Raji (cell line): ENCODE results near the gene KPNA6.

Experiments
- POLR2A ChIP-seq: IDR thresholded peaks from 2 replicates; pipeline ENCODE4 v1.6.1; 2011; ENCODE audit warnings: low read depth, low read length, control low read depth; ENCODE audit not compliant: insufficient read depth

Gene KPNA6

DNA sequence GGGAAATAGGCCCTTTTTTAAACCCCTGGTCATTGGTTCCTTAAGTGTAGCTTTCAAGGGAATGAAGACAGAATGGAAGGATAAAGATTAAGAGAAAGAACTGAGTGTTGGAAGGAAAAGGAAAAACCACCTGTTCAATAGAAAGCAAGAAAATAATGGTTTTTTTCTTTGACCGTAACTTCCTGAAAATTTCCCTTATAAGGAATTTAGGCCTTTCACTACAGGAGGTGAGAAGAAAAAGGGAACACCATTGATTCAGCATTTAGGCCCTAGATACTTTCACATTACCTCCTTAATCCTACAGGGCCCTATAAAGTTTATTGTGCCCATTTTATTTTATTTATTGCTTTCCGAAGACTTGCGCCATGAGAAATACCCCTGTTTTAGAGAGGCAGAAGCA, 18.9 kb downstream of the KPNA6 start:
- TF ChIP-seq POLR2A = no peak

DNA sequence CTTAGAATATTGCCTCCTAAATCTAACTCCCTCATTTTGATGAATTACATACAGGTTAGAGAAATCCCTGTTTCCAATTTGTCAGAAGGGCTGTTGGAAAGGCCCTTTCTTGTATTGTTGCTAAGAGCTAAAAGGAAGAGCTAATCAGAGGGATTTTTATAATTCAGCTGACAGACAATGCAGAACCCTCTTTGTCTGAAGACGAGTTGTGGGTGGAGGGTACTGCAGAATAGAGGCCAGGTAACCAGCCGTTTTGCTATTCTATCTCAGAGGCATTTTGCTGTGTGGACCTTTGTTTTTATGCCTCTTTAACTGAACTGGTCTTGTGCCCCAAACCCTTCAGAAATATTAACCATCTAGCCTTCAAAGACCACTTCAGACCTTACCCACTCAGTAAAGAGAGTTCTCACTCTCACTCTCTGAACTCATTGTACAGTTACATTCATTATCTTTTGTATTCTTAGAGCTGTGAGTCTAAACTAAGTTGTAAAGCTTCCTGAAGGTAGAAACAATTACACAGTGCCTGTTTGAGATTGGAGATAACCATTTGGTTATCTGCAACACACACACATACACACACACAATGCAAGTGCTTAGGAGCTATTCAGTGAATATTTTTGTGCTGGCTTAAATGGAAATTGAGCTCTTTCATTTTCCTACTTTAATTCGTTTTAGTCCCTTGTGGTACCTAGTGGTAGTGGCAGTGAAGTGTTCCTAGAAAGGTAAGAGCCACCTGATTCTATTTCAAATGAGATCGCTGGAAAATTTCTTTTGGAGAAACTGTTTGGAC, 19.7 kb downstream of the KPNA6 start:
- TF ChIP-seq POLR2A = no peak

DNA sequence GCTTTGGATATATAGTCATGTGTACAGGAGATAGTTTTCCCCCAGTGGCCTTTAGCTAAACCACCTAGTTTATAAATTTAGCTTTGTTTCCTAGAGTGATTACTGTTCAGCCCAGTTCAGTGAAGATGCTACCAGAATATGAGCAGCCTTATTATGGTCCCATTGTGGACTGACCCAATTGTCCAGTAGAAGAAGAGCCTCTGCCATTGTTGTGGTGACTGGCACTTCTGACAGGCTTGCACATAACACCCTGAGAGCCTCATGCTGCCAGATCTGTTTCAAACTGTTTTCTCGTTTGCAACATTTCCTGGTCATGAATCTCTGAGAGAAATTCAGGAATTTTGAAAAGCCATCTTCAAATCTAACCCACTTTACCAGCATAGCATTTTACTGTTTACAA, 20.6 kb downstream of the KPNA6 start:
- TF ChIP-seq POLR2A = no peak

DNA sequence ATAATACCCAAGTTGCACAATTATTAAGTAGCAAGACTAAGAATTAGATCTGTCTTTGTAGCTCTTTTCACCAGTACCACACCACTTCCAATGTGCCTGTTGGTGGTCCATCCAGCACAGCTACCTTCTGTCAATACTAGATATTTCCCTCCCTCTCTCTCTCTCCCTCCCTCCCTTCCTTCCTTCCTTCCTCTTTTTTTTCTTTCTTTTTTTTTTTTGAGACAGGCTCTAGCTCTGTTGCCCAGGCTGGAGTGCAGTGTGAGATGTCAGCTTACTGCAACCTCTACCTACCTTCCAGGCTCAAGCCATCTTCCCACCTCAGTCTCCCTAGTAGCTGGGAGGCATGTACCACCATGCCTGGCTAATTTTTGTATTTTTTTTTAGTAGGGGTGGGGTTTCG, 21.1 kb downstream of the KPNA6 start:
- TF ChIP-seq POLR2A = no peak

DNA sequence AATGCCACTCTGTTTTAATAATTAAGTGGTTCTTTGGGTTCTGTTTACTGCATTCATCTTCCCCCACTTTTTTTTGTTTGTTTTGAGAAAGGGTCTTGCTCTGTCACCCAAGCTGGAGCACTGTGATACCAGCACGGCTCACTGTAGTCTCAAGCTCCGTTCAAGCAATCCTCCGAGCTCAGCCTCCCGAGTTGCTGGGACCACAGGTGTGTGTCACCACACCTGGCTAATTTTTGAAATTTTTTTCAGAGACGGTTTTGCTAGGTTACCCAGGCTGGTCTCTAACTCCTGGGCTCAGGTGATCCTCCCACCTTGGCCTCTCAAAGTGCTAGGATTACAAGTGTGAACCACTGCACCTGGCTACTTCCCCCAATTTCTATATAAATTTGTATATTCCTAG, 29.3 kb downstream of the KPNA6 start:
- TF ChIP-seq POLR2A = no peak

DNA sequence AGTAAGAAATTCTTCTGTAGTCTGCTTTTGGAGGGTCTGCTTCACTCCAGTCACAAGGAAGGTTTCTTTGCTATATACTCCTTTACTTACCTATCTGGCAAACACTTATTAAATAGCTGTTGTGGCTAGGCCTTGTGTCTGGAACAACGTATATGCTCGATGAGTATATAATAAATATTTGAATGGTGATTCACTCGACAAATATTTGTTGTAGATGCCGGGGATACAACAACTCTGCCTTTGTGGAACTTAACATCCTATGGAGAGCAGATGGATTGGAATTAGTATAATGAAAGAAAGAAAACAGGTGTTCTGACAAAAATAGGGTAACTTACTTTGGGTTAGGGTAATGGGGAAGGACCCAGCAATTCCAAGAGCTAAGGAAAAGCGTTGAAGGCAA, 31.1 kb downstream of the KPNA6 start:
- TF ChIP-seq POLR2A = no peak

DNA sequence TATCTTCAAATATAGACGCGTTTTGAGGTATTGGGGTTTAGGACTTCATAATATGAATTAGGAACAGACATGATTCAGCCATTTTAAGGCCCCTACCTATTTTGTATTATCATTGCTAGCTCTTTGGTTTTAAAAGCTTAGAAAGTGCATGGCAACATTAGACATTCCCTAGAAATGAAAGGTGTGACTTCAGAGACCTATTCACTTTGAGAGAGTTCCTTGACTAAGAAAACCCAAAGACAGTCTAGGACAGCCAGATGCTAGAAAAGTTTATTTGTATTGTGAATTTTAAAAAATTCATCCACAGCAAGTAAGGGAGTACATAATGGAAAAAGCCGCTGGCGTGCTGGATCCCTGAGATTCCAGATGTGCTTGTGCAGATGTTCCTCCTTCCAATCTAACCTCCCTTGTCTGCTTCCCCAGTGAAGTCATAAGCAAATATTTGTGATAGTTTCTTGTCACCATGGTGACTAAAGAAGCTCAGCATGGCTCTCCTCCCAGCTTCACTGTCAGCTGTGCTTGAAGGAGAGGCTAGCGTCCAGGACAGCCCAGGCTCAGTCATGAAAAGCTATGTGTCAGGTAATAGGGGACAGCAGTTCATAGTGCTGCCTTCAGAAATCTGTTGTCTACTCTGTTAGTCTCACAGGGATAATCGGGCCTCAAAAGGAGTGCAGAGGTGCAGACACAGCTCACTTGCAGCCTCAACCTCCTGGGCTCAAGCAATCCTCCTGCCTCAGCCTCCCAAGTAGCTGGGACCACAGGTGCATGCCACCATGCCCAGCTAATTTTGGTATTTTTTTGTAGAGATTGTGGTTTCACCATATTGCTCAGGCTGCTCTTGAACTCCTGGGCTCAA, 34.8 kb downstream of the KPNA6 start:
- no peak for TF ChIP-seq POLR2A

DNA sequence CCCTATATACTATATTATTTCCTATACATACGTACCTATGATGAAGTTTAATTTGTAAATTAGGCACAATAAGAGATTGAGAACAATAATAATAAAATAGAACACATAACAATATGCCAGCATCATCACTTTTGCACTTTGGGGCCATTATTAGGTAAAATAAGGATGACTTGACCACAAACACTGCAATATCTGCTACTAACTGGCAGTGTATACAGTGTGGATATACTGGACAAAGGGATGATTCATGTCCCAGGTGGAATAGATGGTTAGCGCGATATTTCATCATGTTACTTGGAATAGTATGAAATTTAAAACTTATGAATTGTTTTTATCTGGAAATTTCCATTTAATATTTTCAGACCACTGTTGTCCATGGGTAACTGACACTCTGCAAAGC, 36.2 kb downstream of the KPNA6 start:
- no peak for TF ChIP-seq POLR2A

DNA sequence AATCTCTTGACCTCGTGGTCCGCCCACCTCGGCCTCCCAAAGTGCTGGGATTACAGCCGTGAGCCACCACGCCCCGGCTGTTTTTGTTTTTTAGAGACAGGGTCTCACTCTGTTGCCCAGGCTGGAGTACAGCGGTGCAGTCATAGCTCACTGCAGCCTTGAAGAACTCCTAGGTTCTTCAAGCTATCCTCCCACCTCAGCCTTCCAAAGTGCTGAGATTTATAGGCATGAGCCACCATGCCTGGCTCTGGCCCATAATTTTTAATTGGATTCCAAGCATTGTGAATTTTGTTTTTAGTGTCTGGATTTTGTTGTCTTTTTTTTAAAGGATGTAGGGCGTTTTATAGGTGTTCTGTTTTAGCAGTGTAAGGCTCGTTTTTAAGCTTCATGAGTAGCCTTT, 43.0 kb downstream of the KPNA6 start:
- no peak for TF ChIP-seq POLR2A

DNA sequence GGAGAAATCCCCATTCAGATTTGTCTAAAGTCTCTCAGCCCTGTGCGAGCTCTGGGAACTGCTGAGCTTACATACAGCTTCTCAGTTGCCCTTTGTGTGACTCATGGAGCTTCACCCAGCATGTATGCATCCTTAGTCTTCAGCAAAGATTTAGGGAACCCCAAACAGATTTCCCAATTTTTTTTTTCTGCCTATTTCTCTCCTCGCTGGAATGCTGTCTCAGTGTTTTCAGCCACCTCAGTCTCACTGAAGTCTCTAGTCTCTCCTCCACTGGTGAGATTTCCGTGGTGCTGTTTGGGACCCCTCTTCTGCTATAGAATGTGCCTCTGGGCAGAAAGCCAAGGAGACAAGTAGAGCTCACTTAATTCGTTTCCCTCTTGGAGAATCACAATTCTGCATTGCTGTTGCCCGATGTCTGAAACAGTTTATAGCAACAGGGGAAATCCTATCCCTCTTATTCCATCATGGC, 43.5 kb downstream of the KPNA6 start:
- no peak for TF ChIP-seq POLR2A

DNA sequence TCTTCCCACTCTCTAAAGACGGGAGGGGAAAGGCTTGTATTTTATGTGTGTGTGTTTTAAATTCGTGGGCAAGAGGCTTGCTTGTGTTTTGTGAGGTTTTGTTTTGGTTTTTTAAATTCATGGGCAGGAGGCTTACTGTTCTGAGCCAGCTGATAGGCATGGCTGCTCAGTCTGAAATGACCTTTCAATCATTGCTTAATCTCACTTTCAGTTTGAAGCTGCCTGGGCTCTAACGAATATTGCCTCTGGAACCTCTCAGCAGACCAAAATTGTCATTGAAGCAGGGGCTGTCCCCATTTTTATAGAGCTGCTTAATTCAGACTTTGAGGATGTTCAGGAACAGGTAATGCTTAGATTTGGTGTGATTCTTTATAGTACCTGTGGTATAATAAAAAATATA, 51.3 kb downstream of the KPNA6 start:
- no peak for TF ChIP-seq POLR2A

DNA sequence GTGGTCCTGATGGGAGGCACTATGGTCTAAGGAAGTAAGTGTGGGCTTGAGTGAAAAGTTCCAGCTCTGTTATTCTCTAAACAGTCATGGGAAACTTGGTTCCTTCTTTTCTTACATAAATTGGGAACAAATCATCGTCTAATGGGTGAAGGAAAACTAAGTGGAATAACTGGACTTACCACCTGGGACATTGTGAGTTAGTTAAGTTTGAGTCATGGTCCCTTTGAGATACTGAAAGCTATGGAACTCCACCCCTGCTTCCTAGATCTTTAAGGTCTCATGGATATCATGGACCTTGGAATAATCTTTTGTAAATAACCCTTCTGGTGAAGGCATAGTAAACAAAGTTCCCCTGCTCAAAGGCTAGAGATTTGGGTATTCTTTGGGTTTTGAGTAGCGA, 55.5 kb downstream of the KPNA6 start:
- TF ChIP-seq POLR2A = no peak

DNA sequence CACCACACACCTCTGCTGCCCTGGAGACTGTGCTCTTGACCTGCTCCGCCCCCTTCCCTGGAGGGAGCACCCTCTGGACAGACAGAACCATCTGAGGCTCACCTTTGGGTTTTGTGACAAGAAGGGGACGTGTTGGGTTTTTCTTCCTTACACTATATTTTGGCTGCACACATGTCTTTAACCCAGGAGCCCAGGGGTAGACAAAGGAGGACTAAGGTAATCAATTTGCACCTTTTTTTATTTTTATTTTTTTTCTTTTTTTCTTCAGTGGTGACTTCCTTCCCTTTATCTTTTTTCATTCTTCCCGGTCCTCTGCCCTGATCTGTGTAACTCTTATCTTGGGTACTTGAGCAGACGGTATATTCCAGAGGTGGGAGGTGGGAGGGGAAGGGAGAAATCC, 63.1 kb downstream of the KPNA6 start:
- TF ChIP-seq POLR2A = no peak

DNA sequence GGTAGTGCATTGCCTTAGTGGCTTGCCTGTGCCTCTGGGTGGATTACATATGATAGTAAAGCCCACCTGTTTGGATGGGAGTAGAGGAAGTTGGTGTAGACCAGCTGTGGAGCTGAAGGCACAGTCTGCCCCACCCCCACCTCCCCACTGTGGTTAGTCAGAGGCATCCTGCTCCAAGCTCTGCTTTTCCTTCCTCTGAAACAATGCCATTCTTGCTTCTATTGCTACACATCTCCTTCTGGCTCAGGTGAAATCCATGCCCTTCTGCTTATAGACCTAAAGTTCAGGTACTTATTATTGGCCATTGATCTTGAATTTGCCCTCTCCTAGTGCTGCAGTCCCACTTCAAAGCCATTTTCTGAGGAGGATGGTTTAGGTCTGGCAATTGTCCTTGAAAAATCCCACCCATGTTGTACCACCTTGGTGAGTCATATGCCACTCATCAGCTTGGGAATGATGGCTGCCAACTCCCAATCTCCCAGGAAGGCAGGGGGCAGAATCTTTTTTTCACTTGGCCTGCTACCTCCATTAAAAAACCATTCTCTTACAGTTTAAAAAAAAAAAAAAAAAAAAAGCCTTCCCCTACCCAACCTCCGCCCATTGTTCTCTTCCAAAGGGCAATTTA, 64.9 kb downstream of the KPNA6 start:
- no peak for TF ChIP-seq POLR2A

DNA sequence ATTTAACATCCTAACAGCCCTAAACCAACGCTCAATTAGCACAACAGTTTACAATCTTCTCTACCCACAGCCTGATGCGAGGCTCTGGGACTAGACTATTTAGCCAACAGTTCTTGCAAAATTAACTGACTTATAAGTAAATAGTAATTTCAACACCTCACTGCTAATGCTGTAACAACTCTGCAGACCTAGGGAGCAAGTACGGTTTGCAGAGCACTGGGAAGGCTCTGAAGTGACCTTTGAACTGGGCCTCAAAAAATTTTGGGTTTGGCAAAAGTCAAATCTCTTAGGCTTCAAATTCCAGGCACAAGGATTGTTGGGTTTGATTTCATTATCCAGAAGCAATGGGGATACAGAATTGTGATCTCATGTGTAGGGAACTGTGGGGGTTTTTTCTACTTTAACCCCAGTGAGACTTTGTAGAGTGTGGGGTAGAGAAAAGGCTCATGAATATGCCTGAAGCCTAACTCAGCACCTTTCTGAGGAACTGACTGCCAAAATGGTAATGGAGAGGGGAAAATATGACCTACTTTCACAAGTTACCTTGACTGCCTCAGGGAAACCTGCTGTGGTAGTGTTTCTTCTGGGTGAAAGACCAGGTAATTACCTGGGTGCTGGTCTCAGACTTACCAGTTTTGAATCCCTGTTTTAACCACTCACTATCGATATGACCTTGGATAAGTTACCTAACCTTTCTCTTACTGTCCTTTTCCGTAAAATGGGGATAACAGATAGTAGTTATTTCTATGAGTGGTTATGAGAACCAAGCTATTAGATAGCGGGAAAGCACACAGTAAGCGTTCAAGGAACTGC, 70.7 kb downstream of the KPNA6 start:
- TF ChIP-seq POLR2A = no peak
